Mesenchymal stem cell (in vitro differentiated cells and primary cell): Measurements from ENCODE around the gene DCHS1.

Experiments
- DNase-seq: peaks from one replicate; pipeline ENCODE4 v3.0.0-alpha.2; 2013
- H2AFZ ChIP-seq: one replicate; pipeline ENCODE4 v1.6.1; 2013; ENCODE audit warnings: low read depth, mild to moderate bottlenecking, control low read depth, inconsistent platforms, low read length, moderate library complexity
- H2AK5ac ChIP-seq: 2 replicates; pipeline ENCODE4 v1.6.1; 2013; ENCODE audit warnings: low read length, moderate library complexity, mild to moderate bottlenecking, inconsistent platforms; ENCODE audit not compliant: severe bottlenecking
- H2BK120ac ChIP-seq: one replicate; pipeline ENCODE4 v1.6.1; 2013; ENCODE audit warnings: low read depth, mild to moderate bottlenecking, inconsistent platforms, low read length, moderate library complexity
- H2BK12ac ChIP-seq, 2 experiments: one replicate each; pipeline ENCODE4 v1.6.1; 2013; ENCODE audit warnings: inconsistent platforms in 2 of 2, low read length in 2 of 2, mild to moderate bottlenecking in 2 of 2, moderate library complexity in 2 of 2, control low read depth in 1 of 2
- H2BK15ac ChIP-seq: one replicate; pipeline ENCODE4 v1.6.1; 2013; ENCODE audit warnings: mild to moderate bottlenecking, low read depth, inconsistent platforms; ENCODE audit not compliant: poor library complexity, severe bottlenecking
- H2BK5ac ChIP-seq: 2 replicates; pipeline ENCODE4 v1.6.1; 2013; ENCODE audit warnings: low read depth, mild to moderate bottlenecking, low read length, control low read depth, inconsistent platforms; ENCODE audit not compliant: poor library complexity, severe bottlenecking
- H3K14ac ChIP-seq, 2 experiments: one replicate each; pipeline ENCODE4 v1.6.1; 2013; ENCODE audit warnings: inconsistent platforms in 2 of 2, low read length in 2 of 2, control low read depth in 1 of 2, mild to moderate bottlenecking in 1 of 2, moderate library complexity in 1 of 2
- H3K18ac ChIP-seq, 2 experiments: one replicate each; pipeline ENCODE4 v1.6.1; 2013; ENCODE audit warnings: inconsistent platforms in 2 of 2, low read length in 2 of 2, control low read depth in 1 of 2, low read depth in 1 of 2, mild to moderate bottlenecking in 1 of 2
- H3K23ac ChIP-seq, 2 experiments: one replicate each; pipeline ENCODE4 v1.6.1; 2013; ENCODE audit warnings: inconsistent platforms in 2 of 2, low read length in 2 of 2, mild to moderate bottlenecking in 2 of 2, moderate library complexity in 2 of 2, control low read depth in 1 of 2
- H3K27ac ChIP-seq: 2 replicates; pipeline ENCODE4 v1.5.1; 2013; ENCODE audit warnings: mild to moderate bottlenecking, moderate library complexity, low read length, control low read depth, inconsistent platforms; ENCODE audit not compliant: poor library complexity, severe bottlenecking
- H3K27me3 ChIP-seq, 2 experiments: 2 replicates each; pipeline versions ENCODE4 v1.6.1 to v1.7.0; 2013; ENCODE audit warnings: low read length in 2 of 2, mild to moderate bottlenecking in 2 of 2, moderate library complexity in 2 of 2, control low read depth in 1 of 2, inconsistent platforms in 1 of 2; ENCODE audit not compliant: control insufficient read depth in 1 of 2, insufficient read depth in 1 of 2
- H3K36me3 ChIP-seq, 2 experiments: 2 replicates each; pipeline versions ENCODE4 v1.6.1 to v1.7.0; 2013; ENCODE audit warnings: low read length in 2 of 2, control low read depth in 1 of 2, inconsistent platforms in 1 of 2, low read depth in 1 of 2, mild to moderate bottlenecking in 1 of 2; ENCODE audit not compliant: insufficient read depth in 2 of 2, control insufficient read depth in 1 of 2
- H3K4ac ChIP-seq, 2 experiments: one replicate each; pipeline ENCODE4 v1.6.1; 2013; ENCODE audit warnings: inconsistent platforms in 2 of 2, low read length in 2 of 2, mild to moderate bottlenecking in 2 of 2, moderate library complexity in 2 of 2, control low read depth in 1 of 2, low read depth in 1 of 2
- H3K4me1 ChIP-seq: 2 replicates; pipeline ENCODE4 v1.6.1; 2013; ENCODE audit warnings: low read depth, low read length, control low read depth; ENCODE audit not compliant: control insufficient read depth, insufficient read depth
- H3K4me2 ChIP-seq: 2 replicates; pipeline ENCODE4 v1.6.1; 2013; ENCODE audit warnings: low read length, mild to moderate bottlenecking, inconsistent platforms; ENCODE audit not compliant: poor library complexity, severe bottlenecking
- H3K4me3 ChIP-seq, 2 experiments: 2 replicates each; pipeline versions ENCODE4 v1.5.1 to v1.7.0; 2013; ENCODE audit warnings: low read length in 2 of 2, mild to moderate bottlenecking in 2 of 2, control low read depth in 1 of 2, low read depth in 1 of 2; ENCODE audit not compliant: insufficient read depth in 1 of 2
- H3K79me1 ChIP-seq: replicated peaks from 2 replicates; pipeline ENCODE4 v1.6.1; 2013; ENCODE audit warnings: mild to moderate bottlenecking, control low read depth, low read length, inconsistent platforms; ENCODE audit not compliant: poor library complexity, severe bottlenecking
- H3K9ac ChIP-seq: 2 replicates; pipeline ENCODE4 v1.7.0; 2013; ENCODE audit warnings: mild to moderate bottlenecking, low read length, moderate library complexity
- H3K9me3 ChIP-seq: 2 replicates; pipeline ENCODE4 v1.7.0; 2013; ENCODE audit warnings: mild to moderate bottlenecking, low read length; ENCODE audit not compliant: control insufficient read depth
- H4K8ac ChIP-seq: one replicate; pipeline ENCODE4 v1.6.1; 2013; ENCODE audit warnings: inconsistent platforms, mild to moderate bottlenecking, low read length, moderate library complexity
- H4K91ac ChIP-seq: one replicate; pipeline ENCODE4 v1.6.1; 2013; ENCODE audit warnings: mild to moderate bottlenecking, low read length, inconsistent platforms
- WGBS: methylation state at CpG from one replicate; pipeline ENCODE4 v1.1.7; 2013; ENCODE audit warnings: mixed read lengths; 5-methylcytosine and 5-hydroxymethylcytosine counted together

The DCHS1 gene

GRCh38 chr11:6695377-6695776, 39.8 kb upstream of the DCHS1 start:
- no peak overlapping the region for H2BK120ac ChIP-seq
- H2AFZ ChIP-seq: peak overlapping the region; percentile 56
- no peaks in the 10 kb centered on the region for H3K36me3 ChIP-seq
- H3K27me3 ChIP-seq: no peaks in the 10 kb centered on the region
- H2BK5ac ChIP-seq: no peak overlapping the region
- no peak overlapping the region for H4K91ac ChIP-seq
- H3K14ac ChIP-seq: no peak overlapping the region
- H3K4me3 ChIP-seq: peak overlapping the region in 1 of 2 experiments; percentile 9
- no CpG with 5 or more reads among the region's 1 CpG for WGBS
- H3K4me2 ChIP-seq: no peak overlapping the region
- no peak overlapping the region for H3K4ac ChIP-seq
- DNase-seq: peak; percentile 82
- no peak overlapping the region for H2BK15ac ChIP-seq
- H3K23ac ChIP-seq: no peak overlapping the region
- H3K4me1 ChIP-seq: no peaks in the 10 kb centered on the region
- no peak overlapping the region for H2BK12ac ChIP-seq
- peak overlapping the region; percentile 81 for H3K9ac ChIP-seq
- no peak overlapping the region for H2AK5ac ChIP-seq
- no peak overlapping the region for H3K27ac ChIP-seq
- no peak overlapping the region for H4K8ac ChIP-seq
- H3K18ac ChIP-seq: peak overlapping the region in 1 of 2 experiments; percentile 48
- H3K9me3 ChIP-seq: no peaks in the 10 kb centered on the region
- no peaks in the 10 kb centered on the region for H3K79me1 ChIP-seq

- WGBS: no CpG with 5 or more reads among the region's 1 CpG
- no peak overlapping the region for H3K4me2 ChIP-seq
- peak overlapping the region; percentile 81 for H3K9ac ChIP-seq
- H2AK5ac ChIP-seq: no peak overlapping the region
- no peaks in the 10 kb centered on the region for H3K4me1 ChIP-seq
- H2AFZ ChIP-seq: no peak overlapping the region
- no peak overlapping the region for H3K27ac ChIP-seq
- no peak overlapping the region for H2BK120ac ChIP-seq
- no peak overlapping the region for H3K14ac ChIP-seq
- H3K36me3 ChIP-seq: no peaks in the 10 kb centered on the region
- no peak overlapping the region for H2BK12ac ChIP-seq
- no peaks in the 10 kb centered on the region for H3K27me3 ChIP-seq
- H3K4ac ChIP-seq: no peak overlapping the region
- no peak overlapping the region for H4K91ac ChIP-seq
- no peak overlapping the region for H2BK15ac ChIP-seq
- no peak overlapping the region for H3K18ac ChIP-seq
- H3K23ac ChIP-seq: no peak overlapping the region
- H2BK5ac ChIP-seq: no peak overlapping the region
- H3K9me3 ChIP-seq: no peaks in the 10 kb centered on the region
- no peak overlapping the region for H4K8ac ChIP-seq
- DNase-seq: no peak
- H3K4me3 ChIP-seq: no peak overlapping the region
- H3K79me1 ChIP-seq: no peaks in the 10 kb centered on the region
Observed at GRCh38 chr11:6694229-6694535, 38.6 kb upstream of the DCHS1 start.

- H2AFZ ChIP-seq: no peak overlapping the region
- H4K91ac ChIP-seq: no peak overlapping the region
- peak overlapping the region in 1 of 2 experiments; percentile 28 for H2BK12ac ChIP-seq
- no peaks in the 10 kb centered on the region for H3K36me3 ChIP-seq
- no peaks in the 10 kb centered on the region for H3K79me1 ChIP-seq
- H3K9me3 ChIP-seq: no peaks in the 10 kb centered on the region
- no peaks in the 10 kb centered on the region for H3K27me3 ChIP-seq
- H2AK5ac ChIP-seq: no peak overlapping the region
- WGBS: no CpG with 5 or more reads among the region's 1 CpG
- DNase-seq: peak; percentile 76
- no peak overlapping the region for H3K23ac ChIP-seq
- no peaks in the 10 kb centered on the region for H3K4me1 ChIP-seq
- peak overlapping the region in 1 of 2 experiments; percentile 17 for H3K4me3 ChIP-seq
- H3K14ac ChIP-seq: no peak overlapping the region
- H4K8ac ChIP-seq: no peak overlapping the region
- H2BK5ac ChIP-seq: no peak overlapping the region
- H2BK15ac ChIP-seq: no peak overlapping the region
- H3K4ac ChIP-seq: no peak overlapping the region
- no peak overlapping the region for H3K4me2 ChIP-seq
- peak overlapping the region; percentile 84 for H3K9ac ChIP-seq
- peak overlapping the region; percentile 34 for H2BK120ac ChIP-seq
- peak overlapping the region in 1 of 2 experiments; percentile 54 for H3K18ac ChIP-seq
- no peak overlapping the region for H3K27ac ChIP-seq
Observed at GRCh38 chr11:6693342-6694228, 38.0 kb upstream of the DCHS1 start.

- Histone ChIP-seq H3K27ac (no peak overlapping the region), H2BK12ac (no peak overlapping the region), H3K4me3 (peak overlapping the region in 1 of 2 experiments; percentile 26), H3K36me3 (no peaks in the 10 kb centered on the region), H2BK120ac (no peak overlapping the region), H3K9me3 (no peaks in the 10 kb centered on the region), H3K18ac (no peak overlapping the region), H3K27me3 (no peaks in the 10 kb centered on the region), H4K91ac (no peak overlapping the region), H2BK15ac (no peak overlapping the region), H3K4me1 (no peaks in the 10 kb centered on the region), H3K9ac (peak overlapping the region; percentile 84), H3K14ac (no peak overlapping the region), H2BK5ac (no peak overlapping the region), H3K79me1 (no peaks in the 10 kb centered on the region), H2AFZ (no peak overlapping the region), H2AK5ac (no peak overlapping the region), H3K4me2 (no peak overlapping the region), H3K4ac (no peak overlapping the region), H3K23ac (no peak overlapping the region), H4K8ac (no peak overlapping the region)
- DNase-seq: no peak
Observed at GRCh38 chr11:6692128-6692527, 36.5 kb upstream of the DCHS1 start.
